Fibroblast of villous mesenchyme (primary cell): ENCODE data around the gene B4GALNT2. TPM values are rescaled to one million over a fixed set of nuclear protein-coding genes. Genes with fewer than 3 reads are reported as not detected.

Experiments
- DNase-seq: peaks from one replicate; pipeline ENCODE4 v3.0.0-alpha.2; 2010; ENCODE audit warnings: low read depth
- H3K4me3 ChIP-seq: 2 replicates; pipeline ENCODE4 v1.5.1; 2011; ENCODE audit warnings: low read depth, mild to moderate bottlenecking, low read length
- total RNA-seq: library from RNA; depleted of rRNA; stranded (reverse); fragments of >200 nt; gene quantifications from 2 replicates; pipeline ENCODE4 v1.2.3, GENCODE V29; 2012
- TF ChIP-seq, protein P1 (sequence below): IDR thresholded peaks from 2 replicates; pipeline ENCODE4 v1.5.1; 2012; ENCODE audit warnings: low read depth, mild to moderate bottlenecking, low read length; ENCODE audit not compliant: insufficient read depth

The B4GALNT2 gene
- total RNA-seq, 1 donor: under 0.01 TPM

DNA sequence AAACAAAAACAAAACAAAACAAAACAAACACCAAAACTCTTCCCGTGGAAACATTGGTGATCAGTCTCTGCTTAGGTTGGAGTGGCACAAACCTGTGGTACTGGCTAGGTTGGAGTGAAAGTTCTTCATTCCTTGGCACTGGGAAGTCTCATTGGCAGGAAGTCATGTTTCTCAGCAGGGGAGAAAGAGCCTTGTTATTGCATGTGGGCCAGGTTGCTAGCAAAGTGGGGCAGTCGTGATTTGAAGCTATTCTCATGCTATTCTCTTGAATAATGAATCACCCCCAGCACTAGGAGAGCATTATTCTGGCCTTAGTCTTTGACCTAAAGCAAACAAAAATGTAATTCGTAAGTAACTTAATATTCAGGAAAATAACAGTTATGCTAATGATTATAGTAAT lies 24.3 kb upstream of the B4GALNT2 start:
- no peak overlapping the region for H3K4me3 ChIP-seq
- no peak for DNase-seq
- TF ChIP-seq, protein P1, sequence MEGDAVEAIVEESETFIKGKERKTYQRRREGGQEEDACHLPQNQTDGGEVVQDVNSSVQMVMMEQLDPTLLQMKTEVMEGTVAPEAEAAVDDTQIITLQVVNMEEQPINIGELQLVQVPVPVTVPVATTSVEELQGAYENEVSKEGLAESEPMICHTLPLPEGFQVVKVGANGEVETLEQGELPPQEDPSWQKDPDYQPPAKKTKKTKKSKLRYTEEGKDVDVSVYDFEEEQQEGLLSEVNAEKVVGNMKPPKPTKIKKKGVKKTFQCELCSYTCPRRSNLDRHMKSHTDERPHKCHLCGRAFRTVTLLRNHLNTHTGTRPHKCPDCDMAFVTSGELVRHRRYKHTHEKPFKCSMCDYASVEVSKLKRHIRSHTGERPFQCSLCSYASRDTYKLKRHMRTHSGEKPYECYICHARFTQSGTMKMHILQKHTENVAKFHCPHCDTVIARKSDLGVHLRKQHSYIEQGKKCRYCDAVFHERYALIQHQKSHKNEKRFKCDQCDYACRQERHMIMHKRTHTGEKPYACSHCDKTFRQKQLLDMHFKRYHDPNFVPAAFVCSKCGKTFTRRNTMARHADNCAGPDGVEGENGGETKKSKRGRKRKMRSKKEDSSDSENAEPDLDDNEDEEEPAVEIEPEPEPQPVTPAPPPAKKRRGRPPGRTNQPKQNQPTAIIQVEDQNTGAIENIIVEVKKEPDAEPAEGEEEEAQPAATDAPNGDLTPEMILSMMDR: no peak

DNA sequence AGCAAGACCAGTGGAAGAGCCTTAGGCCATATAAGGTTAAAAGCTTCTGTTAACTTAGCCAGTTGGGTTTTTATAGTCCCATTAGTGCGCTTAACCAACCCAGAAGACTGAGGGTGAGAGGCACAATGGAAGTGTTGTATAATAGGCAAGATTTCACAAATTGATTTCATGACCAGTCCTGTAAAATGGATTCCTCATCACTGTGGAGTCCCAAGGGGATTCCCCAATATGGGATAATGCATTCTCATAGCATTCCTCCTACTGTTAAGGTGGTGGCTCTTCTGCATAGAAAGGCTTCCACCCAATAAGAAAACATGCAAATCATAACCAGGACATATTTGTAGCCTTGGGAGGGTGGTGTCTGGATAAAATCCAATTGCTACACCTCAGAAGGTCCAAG lies 22.1 kb upstream of the B4GALNT2 start:
- no peak overlapping the region for H3K4me3 ChIP-seq
- DNase-seq: no peak
- TF ChIP-seq, protein P1: no peak

DNA sequence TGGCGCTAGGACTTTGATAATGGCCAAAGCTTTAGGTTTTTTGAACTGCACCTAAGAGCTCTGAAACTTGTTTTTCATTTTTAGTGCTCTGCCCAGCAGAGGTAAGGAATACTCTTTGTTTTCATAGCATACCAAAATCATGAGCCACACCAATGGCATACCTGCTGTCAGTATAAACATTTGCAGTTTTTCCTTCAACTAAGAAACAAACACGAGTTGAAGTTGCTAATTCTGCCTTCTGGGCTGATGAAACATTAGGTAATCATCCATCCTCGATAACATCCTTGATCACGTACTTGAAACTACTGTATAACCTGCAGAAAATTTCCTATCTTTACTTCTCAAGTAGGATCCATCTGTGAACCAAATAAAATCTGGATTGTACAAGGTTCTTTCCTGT lies 20.6 kb upstream of the B4GALNT2 start:
- DNase-seq: no peak
- TF ChIP-seq, protein P1: no peak

GRCh38 chr17:49112936-49113335 lies 19.6 kb upstream of the B4GALNT2 start:
- no peak for DNase-seq
- TF ChIP-seq, protein P1: no peak
- no peak overlapping the region for H3K4me3 ChIP-seq

More for the DNA sequence above, 20.6 kb upstream of the B4GALNT2 start:
- H3K4me3 ChIP-seq: no peak overlapping the region

- H3K4me3 ChIP-seq: no peak overlapping the region
- TF ChIP-seq, protein P1: no peak
- DNase-seq: no peak
These were observed 17.9 kb upstream of the B4GALNT2 start for GRCh38 chr17:49114703-49115102.

- TF ChIP-seq, protein P1: no peak
- DNase-seq: no peak
- H3K4me3 ChIP-seq: no peak overlapping the region
These were observed 14.9 kb upstream of the B4GALNT2 start for GRCh38 chr17:49117587-49118230.

DNA sequence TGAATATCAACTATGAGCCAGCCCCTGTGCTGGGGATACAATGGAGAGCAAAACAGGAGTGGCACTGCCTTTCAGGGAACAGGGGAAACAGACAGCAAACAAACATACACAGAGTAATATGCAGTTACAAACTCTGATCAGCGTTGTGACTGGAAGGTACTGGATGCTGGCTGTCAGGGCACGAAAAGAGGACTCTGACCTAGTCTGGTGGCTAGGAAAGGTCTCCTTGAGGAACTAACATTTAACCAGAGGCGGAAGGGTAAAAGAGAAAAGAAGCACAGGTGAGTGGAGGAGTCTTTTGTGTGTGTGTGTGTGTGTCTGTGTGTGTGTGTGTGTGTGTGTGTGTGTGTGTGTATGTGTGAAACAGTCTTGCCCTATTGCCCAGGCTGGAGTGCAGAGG lies 12.4 kb upstream of the B4GALNT2 start:
- no peak overlapping the region for H3K4me3 ChIP-seq
- TF ChIP-seq, protein P1: no peak
- DNase-seq: no peak
